SK-N-DZ (cell line): Measurements from ENCODE around the gene FHIP2A.
"Not testable (repeated sequence)": the region's sequence is repeated elsewhere in the genome, so short reads cannot be mapped to it uniquely, and the experiment has no call there.

Experiments
- DNase-seq: peaks from one replicate; pipeline ENCODE4 v3.0.0-alpha.2; 2015; ENCODE audit warnings: low spot score

The FHIP2A gene

GRCh38 chr10:114857288-114857565, 35.6 kb downstream of the FHIP2A start:
- DNase-seq = not testable (repeated sequence)

- DNase-seq = no peak
These were observed 36.5 kb downstream of the FHIP2A start for GRCh38 chr10:114857922-114858629.

- DNase-seq = no peak
These were observed 37.6 kb downstream of the FHIP2A start for GRCh38 chr10:114859222-114859621.

- DNase-seq = no peak
These were observed 40.9 kb downstream of the FHIP2A start for GRCh38 chr10:114862456-114862855.

GRCh38 chr10:114867365-114867764, 45.8 kb downstream of the FHIP2A start:
- no peak for DNase-seq

GRCh38 chr10:114868870-114869519, 47.4 kb downstream of the FHIP2A start:
- peak; percentile 32 for DNase-seq

GRCh38 chr10:114869520-114869892, 47.9 kb downstream of the FHIP2A start:
- DNase-seq = no peak

- no peak for DNase-seq
These were observed 48.9 kb downstream of the FHIP2A start for GRCh38 chr10:114870486-114870885.

- no peak for DNase-seq
These were observed 49.8 kb downstream of the FHIP2A start for GRCh38 chr10:114871379-114871778.
